Measurements from ENCODE around the gene TSPAN12.
"Not testable (repeated sequence)": the region's sequence is repeated elsewhere in the genome, so short reads cannot be mapped to it uniquely, and the experiment has no call there.

The TSPAN12 gene, protein sequence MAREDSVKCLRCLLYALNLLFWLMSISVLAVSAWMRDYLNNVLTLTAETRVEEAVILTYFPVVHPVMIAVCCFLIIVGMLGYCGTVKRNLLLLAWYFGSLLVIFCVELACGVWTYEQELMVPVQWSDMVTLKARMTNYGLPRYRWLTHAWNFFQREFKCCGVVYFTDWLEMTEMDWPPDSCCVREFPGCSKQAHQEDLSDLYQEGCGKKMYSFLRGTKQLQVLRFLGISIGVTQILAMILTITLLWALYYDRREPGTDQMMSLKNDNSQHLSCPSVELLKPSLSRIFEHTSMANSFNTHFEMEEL

DNA sequence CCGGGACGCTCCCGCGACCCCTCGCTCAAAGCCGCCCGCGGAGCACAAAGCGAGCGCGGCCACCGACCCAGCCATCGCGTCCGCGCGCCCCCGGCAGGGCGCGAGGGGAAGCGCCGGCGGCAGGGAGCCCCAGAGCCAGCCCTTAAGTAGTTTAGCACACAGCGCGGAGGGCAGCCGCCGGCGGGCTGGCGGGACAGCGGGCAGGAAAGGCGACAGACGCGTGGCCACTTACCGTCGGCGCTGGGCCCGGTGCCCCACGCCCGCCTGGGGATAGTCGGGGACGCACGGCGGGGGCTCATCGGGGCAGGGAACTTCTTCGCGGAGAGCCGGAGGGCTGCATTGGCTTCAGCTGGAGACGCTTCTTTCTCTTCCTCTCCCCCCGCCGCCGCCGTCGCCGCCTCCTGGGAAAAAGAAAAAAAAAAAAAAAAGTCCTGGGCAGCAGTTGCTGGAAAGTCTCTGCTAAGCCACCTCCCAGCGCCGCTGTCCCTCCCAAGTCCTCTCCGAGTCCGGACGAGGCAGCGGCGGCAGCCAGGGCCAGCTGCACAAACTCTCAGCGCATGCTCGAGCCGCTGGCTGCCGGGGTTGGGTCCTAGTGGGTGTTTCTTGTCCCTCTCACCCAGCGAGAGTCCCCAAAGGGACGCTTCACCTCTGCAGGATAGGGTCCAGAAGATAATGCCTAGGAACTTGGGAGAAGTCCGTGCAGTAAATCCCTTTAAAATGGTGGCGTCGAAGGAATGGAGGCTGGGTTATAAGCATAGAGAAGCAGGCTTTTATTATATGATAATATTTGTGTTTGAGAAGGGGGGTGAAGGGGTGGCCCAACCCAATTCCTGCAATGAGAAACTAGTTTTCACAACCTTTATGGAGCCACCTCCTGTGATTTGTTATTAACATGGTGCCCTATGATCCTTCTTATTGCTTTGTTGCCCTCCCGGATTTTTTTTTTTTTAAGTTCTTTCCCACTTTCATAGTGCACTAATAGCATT lies at the start of gene TSPAN12:
Gene TSPAN12 (minus strand): TSS at position 557 of the 986 bp plus-strand sequence. CDS start 1,381 bp downstream, outside the sequence.
- DNase-seq (ENCODE audit: low spot score): peak; percentile 90

- no peak for DNase-seq (ENCODE audit: low spot score)
These were observed 41.0 kb upstream of the TSPAN12 start for GRCh38 chr7:120898715-120899499.

GRCh38 chr7:120895253-120895652 lies 37.3 kb upstream of the TSPAN12 start:
- not testable (repeated sequence) for DNase-seq (ENCODE audit: low spot score)

- not testable (repeated sequence) for DNase-seq (ENCODE audit: low spot score)
These were observed 27.7 kb upstream of the TSPAN12 start for GRCh38 chr7:120885602-120886001.

DNA sequence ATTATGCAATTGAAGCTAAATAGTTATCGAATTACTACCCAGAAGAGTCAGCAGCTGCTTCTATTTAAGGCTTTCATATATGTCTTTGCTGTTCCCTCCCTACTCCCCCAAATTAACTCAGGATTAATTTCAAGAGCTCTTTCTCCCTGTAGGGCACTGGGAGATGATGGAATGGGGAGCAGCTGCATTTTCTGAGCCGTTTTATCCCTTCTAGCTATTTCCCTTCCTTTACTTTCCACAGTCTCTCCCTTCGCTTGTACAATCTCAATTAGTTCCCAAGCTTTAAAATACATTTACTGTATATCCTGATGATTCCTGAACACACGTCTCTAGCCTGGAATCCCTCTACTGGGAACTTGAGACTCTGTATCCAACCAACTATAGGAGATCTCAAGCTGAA lies 19.8 kb upstream of the TSPAN12 start:
- no peak for DNase-seq (ENCODE audit: low spot score)

- no peak for DNase-seq (ENCODE audit: low spot score)
These were observed 19.0 kb upstream of the TSPAN12 start for GRCh38 chr7:120876922-120877321.

GRCh38 chr7:120874722-120875121 lies 16.8 kb upstream of the TSPAN12 start:
- no peak for DNase-seq (ENCODE audit: low spot score)

DNA sequence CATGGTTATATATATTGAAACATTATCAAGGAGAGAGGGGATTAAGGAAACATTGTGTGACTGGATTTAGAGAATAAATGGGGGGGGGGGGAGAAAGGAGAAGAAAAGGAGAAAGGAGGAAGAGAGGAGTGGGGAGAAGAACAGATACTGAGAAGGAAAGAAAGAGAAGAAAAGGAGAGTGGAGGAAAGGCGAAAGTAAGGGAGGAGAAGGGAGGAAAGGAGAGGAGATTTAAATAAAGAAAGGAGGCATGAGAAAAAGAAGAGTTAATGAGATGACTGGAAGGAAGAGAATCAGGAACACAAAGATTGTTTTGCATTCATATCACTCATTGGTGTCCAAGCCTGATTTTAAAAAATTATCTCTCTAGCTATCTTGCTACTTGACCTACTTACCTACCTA lies 16.1 kb upstream of the TSPAN12 start:
- no peak for DNase-seq (ENCODE audit: low spot score)

DNA sequence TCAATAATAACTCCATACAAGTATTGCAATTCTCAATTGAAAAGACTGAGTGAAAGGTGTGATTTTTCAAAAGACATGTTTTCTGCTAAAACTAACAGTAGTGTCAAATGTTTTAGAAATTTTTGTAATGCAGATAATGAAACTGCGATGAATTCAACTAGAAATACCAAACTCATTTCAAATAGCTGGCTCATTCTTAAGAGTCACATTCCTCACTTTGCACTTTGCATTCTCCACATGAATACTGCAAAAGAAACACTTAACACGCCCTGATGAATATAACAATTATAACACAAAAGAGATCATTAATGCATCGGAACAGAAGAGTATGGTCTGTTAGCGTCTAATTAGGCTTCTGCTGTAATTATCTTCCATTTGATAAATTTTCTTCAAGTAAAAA lies 15.5 kb upstream of the TSPAN12 start:
- no peak for DNase-seq (ENCODE audit: low spot score)

DNA sequence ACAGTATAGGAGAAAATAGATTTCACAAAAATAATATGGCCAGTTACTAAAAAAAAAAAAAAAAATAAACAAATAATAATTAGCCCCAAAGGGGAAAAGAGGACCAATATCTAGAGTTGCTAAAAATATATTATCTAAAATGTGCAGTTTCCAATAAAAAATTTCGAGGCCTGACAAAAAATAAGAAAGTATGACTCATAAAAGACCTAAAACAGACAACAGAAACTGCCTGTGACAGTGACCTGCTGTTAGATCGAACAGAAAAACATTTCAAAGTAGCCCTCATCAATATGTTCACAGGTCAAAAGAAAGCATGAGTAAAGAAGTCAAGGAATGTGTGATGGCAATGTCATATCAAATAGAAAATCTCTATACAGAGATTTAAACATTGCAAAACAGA lies 11.8 kb upstream of the TSPAN12 start:
- DNase-seq (ENCODE audit: low spot score): no peak

- no peak for DNase-seq (ENCODE audit: low spot score)
These were observed 10.0 kb upstream of the TSPAN12 start for GRCh38 chr7:120867932-120868331.

- no peak for DNase-seq (ENCODE audit: low spot score)
These were observed 7.4 kb upstream of the TSPAN12 start for GRCh38 chr7:120865191-120865981.

- DNase-seq (ENCODE audit: low spot score): no peak
These were observed 6.4 kb upstream of the TSPAN12 start for GRCh38 chr7:120864141-120864900.

- no peak for DNase-seq (ENCODE audit: low spot score)
These were observed 5.1 kb upstream of the TSPAN12 start for GRCh38 chr7:120862987-120863590.

DNA sequence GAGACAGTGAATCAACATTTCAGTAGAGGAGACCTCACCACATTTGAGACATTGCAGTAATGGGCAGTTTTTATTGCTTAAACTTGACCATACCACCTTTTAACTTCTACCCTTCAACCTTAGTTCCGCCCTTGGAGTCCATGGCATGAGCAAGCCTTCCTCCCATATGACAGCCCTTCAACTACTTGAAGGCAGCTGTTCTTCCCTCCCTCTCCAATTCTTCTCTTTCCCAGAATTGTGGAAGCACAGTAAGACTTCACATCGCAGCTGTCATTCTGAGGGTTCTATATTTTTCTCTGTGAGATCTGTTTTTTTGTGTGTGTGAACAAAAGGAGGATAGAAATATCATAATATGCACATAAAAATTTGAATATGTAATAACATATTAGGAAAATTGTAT lies 2.2 kb upstream of the TSPAN12 start:
- no peak for DNase-seq (ENCODE audit: low spot score)

- no peak for DNase-seq (ENCODE audit: low spot score)
These were observed 1.5 kb upstream of the TSPAN12 start for GRCh38 chr7:120859459-120859858.

DNA sequence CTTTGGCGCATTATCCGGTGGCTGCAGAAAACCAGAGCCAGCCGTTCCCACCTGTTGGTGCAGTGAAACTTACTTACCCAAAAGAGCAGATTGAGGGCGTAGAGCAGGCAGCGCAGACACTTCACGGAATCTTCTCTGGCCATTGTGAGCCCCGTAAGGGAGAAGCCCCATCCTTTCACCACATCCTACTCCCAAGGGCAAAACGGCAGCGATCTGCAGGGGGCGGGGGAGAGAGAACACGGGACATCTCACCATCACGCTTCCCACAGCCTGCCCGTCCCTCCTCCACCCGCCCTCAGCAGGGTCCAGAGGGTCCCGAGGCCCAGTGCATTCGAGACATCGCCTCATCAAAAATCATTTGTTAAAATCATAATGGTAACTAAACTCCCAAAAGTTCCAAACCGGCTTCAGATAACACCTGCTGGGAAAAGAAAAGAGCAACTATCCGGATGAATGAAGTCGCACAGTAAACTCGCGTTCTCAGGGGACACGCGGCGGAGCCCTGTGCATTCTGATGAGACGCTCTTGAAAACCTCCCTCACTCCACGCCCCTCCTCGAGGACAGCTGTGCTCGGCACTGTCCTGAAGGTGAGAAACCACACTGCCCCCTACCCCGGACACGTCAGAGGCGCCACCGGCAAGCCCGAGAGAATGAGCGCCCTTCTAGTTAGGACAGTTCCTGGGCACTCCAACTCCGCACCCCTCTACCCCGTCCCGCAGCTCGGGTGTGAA lies 1.2 kb downstream of the TSPAN12 start:
- DNase-seq (ENCODE audit: low spot score): peak; percentile 25

DNA sequence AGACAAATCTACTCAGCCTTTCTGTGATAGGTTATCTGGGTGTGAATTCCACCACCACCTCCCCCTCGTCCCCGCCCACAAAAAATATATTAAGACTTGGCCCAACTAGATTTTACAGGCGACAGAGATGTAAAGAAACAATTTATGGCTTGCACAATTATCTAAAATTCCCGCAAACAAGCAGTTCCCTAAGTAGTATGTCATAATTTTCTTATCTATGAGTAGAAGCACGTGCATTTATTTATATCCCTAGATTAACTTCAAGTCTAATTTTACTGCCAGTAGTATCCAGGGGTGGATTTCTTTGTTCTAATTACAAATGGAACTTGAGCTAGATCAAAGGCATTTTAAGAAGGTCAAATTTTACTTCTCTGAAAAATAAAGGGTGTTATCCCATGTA lies 1.7 kb downstream of the TSPAN12 start:
- no peak for DNase-seq (ENCODE audit: low spot score)

- no peak for DNase-seq (ENCODE audit: low spot score)
These were observed 5.2 kb downstream of the TSPAN12 start for GRCh38 chr7:120852700-120853099.

- DNase-seq (ENCODE audit: low spot score): no peak
These were observed 14.8 kb downstream of the TSPAN12 start for GRCh38 chr7:120843109-120843508.
